Mucosa of stomach (tissue), 1 donor: ENCODE data around the gene SSBP3.

ENCODE experiments used
- H3K27me3 ChIP-seq: one replicate; pipeline ENCODE4 v1.7.0; 2013; ENCODE audit warnings: mild to moderate bottlenecking, low read length; ENCODE audit not compliant: control insufficient read depth, insufficient read depth
- H3K36me3 ChIP-seq: one replicate; pipeline ENCODE4 v1.7.0; 2013; ENCODE audit warnings: low read length; ENCODE audit not compliant: control insufficient read depth, insufficient read depth
- H3K4me1 ChIP-seq: one replicate; pipeline ENCODE4 v1.7.0; 2013; ENCODE audit warnings: mild to moderate bottlenecking, low read length; ENCODE audit not compliant: control insufficient read depth, insufficient read depth
- H3K4me3 ChIP-seq: one replicate; pipeline ENCODE4 v1.7.0; 2013; ENCODE audit warnings: low read length
- H3K9ac ChIP-seq: one replicate; pipeline ENCODE4 v1.7.0; 2013; ENCODE audit warnings: mild to moderate bottlenecking, low read length, moderate library complexity
- H3K9me3 ChIP-seq: one replicate; pipeline ENCODE4 v1.7.0; 2013; ENCODE audit warnings: mild to moderate bottlenecking, low read length, moderate library complexity; ENCODE audit not compliant: control insufficient read depth
- donor health status: Pancreatic carcinoma.

Gene SSBP3

GRCh38 chr1:54363925-54364324, 42.3 kb downstream of the SSBP3 start:
- Histone ChIP-seq H3K9ac (no peak overlapping the region), H3K36me3 (no peaks in the 10 kb centered on the region), H3K27me3 (no peaks in the 10 kb centered on the region), H3K4me3 (no peak overlapping the region), H3K4me1 (peaks cover 66% of the 10 kb centered on the region), H3K9me3 (no peaks in the 10 kb centered on the region)

DNA sequence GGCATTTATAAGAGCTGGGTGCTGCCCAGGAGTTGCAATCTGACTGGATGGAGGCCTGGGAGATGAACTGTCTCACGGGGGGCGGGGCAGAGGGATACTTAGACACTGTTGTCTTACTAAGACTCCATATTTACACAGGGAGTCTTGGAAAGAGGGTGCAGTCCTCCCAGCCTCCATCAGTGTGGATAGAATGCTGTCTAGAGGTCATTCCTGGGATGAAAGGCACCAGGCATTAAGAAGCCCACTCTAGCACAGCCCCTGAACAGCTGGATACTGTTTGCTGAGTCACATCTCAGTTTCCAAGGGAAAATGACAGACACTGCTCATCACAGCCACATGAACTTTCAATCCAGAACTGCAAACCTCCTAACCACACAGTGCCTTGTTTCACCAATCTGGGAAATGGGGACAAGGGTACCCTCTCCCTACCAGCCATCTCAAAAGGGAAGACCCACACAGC, 43.3 kb downstream of the SSBP3 start:
- Histone ChIP-seq H3K27me3 (no peaks in the 10 kb centered on the region), H3K4me3 (no peak overlapping the region), H3K4me1 (peaks cover 72% of the 10 kb centered on the region), H3K9me3 (no peaks in the 10 kb centered on the region), H3K9ac (no peak overlapping the region), H3K36me3 (no peaks in the 10 kb centered on the region)

GRCh38 chr1:54361342-54361741, 44.9 kb downstream of the SSBP3 start:
- Histone ChIP-seq H3K4me1 (peaks cover 76% of the 10 kb centered on the region), H3K9me3 (no peaks in the 10 kb centered on the region), H3K9ac (no peak overlapping the region), H3K27me3 (no peaks in the 10 kb centered on the region), H3K36me3 (no peaks in the 10 kb centered on the region), H3K4me3 (no peak overlapping the region)

DNA sequence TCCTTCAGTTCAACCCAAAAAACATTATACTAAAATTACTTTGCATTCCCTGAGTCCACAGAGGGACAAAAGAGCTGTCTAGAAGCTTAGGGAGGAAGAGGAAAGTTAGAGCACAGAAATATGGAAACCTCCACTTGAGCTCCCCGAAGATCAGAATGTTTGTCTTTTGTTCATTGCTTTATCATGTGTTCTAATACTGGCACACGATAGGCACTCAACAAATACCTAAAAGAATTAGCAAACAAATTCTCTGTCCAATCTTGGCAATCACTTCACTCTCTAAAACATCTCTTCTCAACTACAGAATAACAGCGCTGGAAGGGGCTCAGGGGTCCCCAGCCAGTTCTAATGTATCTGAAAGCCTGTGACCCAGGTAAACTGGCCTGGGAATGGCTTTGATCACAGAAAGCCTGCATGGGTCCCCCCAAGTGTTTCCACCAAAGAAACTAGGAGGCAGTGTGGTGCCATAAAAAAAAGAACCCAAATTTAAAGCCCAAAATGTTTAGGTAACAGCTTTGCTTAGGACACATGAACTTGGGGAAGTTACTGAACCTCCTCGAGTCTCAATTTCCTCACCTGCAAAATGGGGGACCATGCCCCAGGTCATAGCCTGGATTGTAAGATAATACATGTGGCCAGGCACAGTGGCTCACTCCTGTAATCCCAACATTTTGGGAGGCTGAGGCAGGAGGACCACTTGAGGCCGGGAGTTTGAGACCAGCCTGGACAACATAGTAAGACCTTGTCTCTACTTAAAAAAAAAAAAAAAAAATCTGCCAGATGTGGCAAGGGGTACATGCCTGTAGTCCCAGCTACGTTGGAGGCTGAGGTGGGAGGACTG, 45.8 kb downstream of the SSBP3 start:
- Histone ChIP-seq H3K9me3 (no peaks in the 10 kb centered on the region), H3K4me1 (peaks cover 76% of the 10 kb centered on the region), H3K4me3 (no peak overlapping the region), H3K9ac (no peak overlapping the region), H3K27me3 (no peaks in the 10 kb centered on the region), H3K36me3 (no peaks in the 10 kb centered on the region)

GRCh38 chr1:54359393-54360162, 46.6 kb downstream of the SSBP3 start:
- Histone ChIP-seq H3K9me3 (no peaks in the 10 kb centered on the region), H3K27me3 (no peaks in the 10 kb centered on the region), H3K4me3 (no peak overlapping the region), H3K4me1 (peaks cover 76% of the 10 kb centered on the region), H3K36me3 (no peaks in the 10 kb centered on the region), H3K9ac (no peak overlapping the region)

DNA sequence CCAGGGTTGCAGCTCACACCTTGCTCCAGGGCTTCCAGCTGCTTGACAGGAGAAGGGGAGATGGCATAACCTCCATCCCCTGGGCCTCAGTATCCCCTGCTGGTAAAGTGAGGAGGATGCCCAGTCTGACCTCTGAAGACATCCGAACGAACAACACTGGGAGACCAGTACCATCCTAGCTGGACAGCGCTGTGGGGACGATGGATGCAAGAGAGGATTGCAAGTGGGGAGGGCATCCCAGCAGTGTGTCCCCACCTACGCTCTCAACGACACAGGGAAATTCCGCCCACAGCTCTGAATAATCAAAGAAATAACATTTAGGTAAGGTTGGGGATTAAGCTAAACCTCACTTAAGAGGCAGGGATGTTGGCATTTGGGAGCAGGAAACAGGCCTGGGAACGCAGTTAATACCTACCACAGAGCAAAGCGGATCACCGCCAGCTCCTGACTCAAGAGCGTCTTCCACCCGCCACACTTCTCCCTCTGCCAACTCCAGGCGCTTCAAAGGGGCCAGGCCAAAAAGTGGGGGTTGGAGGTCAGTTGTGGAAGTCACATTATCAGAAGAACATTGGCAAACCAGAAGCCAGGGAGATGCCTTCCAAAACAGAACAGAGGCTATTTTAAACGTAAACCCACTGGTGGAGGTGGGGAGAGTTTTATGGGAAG, 47.6 kb downstream of the SSBP3 start:
- no peak overlapping the region for H3K4me3 ChIP-seq
- no peaks in the 10 kb centered on the region for H3K36me3 ChIP-seq
- no peaks in the 10 kb centered on the region for H3K27me3 ChIP-seq
- H3K4me1 ChIP-seq = peaks cover 71% of the 10 kb centered on the region
- no peak overlapping the region for H3K9ac ChIP-seq
- H3K9me3 ChIP-seq = no peaks in the 10 kb centered on the region

DNA sequence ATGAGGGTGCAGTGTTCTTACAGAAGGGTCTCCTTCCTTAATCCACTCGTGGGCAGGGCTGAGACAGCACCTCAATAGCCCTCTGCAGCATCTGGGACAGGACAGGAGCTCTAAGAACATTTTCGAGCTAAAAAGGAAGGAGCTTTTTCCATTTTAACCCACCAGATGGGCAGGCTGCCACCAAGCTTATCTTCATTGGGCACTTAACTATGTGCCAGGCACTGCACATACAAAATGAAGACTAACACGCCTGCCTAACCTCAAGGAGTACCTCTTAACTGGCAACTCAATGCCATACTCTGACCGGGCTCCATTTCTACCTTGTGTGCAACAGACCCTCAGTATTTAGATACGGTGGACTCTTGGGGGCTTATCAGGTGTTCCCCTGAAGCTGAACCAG, 48.2 kb downstream of the SSBP3 start:
- peaks cover 74% of the 10 kb centered on the region for H3K4me1 ChIP-seq
- no peaks in the 10 kb centered on the region for H3K36me3 ChIP-seq
- H3K9me3 ChIP-seq = no peaks in the 10 kb centered on the region
- H3K4me3 ChIP-seq = no peak overlapping the region
- H3K27me3 ChIP-seq = no peaks in the 10 kb centered on the region
- no peak overlapping the region for H3K9ac ChIP-seq

- peaks cover 65% of the 10 kb centered on the region for H3K4me1 ChIP-seq
Observed at GRCh38 chr1:54356680-54357147, 49.5 kb downstream of the SSBP3 start.

DNA sequence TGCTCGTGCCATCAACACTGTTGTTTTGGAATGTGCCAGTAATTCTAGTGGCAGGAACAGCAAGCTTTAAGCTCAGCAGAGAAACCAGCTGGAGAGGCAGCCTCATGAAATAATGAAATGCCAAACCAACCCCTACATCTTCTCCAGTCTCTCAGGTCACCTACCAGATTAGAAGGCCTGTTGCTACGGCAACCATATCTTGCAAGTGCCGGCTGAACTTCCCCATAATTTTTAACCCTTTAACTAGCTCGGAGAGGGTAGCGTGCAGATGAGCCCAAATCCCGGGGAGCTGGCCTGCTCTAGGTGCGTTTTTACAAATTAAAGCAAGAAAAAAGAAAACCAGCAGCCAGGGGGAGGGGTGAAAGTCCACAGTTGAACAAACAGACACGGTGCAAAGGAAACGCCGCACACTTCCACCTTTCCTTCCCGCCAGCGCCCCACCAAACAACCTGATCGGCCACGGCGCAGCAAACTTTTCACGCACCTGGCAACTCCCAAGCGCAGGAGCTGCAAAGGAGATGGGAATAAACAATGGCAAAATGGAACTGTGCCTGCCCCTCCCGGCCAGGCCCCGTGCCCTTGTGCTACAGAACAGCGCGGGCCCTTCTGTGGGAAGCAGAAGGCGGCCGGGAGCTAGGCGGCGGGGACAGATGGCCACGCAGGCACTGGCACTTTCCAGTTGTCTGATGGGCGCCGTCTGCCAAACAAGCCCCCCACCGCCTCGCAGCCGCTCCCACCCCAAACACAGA, 50.1 kb downstream of the SSBP3 start:
- H3K4me1 ChIP-seq = peaks cover 65% of the 10 kb centered on the region
- H3K36me3 ChIP-seq = no peaks in the 10 kb centered on the region
- H3K9ac ChIP-seq = no peak overlapping the region
- no peaks in the 10 kb centered on the region for H3K9me3 ChIP-seq
- H3K4me3 ChIP-seq = no peak overlapping the region
- no peaks in the 10 kb centered on the region for H3K27me3 ChIP-seq

More at GRCh38 chr1:54356680-54357147, 49.5 kb downstream of the SSBP3 start:
- peak overlapping the region; percentile 11 for H3K9ac ChIP-seq
- H3K36me3 ChIP-seq = no peaks in the 10 kb centered on the region
- no peaks in the 10 kb centered on the region for H3K9me3 ChIP-seq
- no peak overlapping the region for H3K4me3 ChIP-seq
- H3K27me3 ChIP-seq = no peaks in the 10 kb centered on the region

DNA sequence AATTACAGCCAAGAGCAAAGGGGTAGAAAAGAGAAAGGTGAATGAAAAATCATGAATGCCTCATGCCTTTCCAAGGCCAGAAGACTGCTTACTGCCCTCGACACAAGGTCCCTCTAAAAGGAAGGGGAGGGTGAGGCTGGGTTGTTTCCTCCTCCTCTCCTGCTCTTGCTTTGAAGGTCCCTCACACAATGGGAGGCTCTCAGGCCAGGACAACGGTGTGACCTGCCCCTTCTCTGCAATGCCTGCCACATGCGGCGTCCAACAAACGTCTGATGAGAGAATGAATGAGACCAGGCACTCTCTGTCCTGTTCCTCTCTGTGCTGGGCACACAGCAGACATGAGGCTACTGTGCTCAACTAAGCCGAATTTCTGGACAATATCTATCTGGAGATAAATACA, 51.3 kb downstream of the SSBP3 start:
- no peaks in the 10 kb centered on the region for H3K36me3 ChIP-seq
- H3K9ac ChIP-seq = no peak overlapping the region
- H3K9me3 ChIP-seq = no peaks in the 10 kb centered on the region
- H3K27me3 ChIP-seq = no peaks in the 10 kb centered on the region
- H3K4me3 ChIP-seq = no peak overlapping the region
- peaks cover 64% of the 10 kb centered on the region for H3K4me1 ChIP-seq

- H3K4me1 ChIP-seq = peaks cover 64% of the 10 kb centered on the region
Observed at GRCh38 chr1:54353959-54354358, 52.2 kb downstream of the SSBP3 start.

More at GRCh38 chr1:54353959-54354358, 52.2 kb downstream of the SSBP3 start:
- Histone ChIP-seq H3K27me3 (no peaks in the 10 kb centered on the region), H3K4me3 (no peak overlapping the region), H3K36me3 (no peaks in the 10 kb centered on the region), H3K9ac (no peak overlapping the region), H3K9me3 (no peaks in the 10 kb centered on the region)
